CD4-positive, alpha-beta T cell treated with Interleukin-15 for 1 hour (primary cell): ENCODE results near the gene PER1.
"Not testable (repeated sequence)": the region's sequence is repeated elsewhere in the genome, so short reads cannot be mapped to it uniquely, and the experiment has no call there.

Source experiments
- DNase-seq: peaks from one replicate; pipeline ENCODE4 v3.0.0-alpha.2; 2020

PER1 gene

DNA sequence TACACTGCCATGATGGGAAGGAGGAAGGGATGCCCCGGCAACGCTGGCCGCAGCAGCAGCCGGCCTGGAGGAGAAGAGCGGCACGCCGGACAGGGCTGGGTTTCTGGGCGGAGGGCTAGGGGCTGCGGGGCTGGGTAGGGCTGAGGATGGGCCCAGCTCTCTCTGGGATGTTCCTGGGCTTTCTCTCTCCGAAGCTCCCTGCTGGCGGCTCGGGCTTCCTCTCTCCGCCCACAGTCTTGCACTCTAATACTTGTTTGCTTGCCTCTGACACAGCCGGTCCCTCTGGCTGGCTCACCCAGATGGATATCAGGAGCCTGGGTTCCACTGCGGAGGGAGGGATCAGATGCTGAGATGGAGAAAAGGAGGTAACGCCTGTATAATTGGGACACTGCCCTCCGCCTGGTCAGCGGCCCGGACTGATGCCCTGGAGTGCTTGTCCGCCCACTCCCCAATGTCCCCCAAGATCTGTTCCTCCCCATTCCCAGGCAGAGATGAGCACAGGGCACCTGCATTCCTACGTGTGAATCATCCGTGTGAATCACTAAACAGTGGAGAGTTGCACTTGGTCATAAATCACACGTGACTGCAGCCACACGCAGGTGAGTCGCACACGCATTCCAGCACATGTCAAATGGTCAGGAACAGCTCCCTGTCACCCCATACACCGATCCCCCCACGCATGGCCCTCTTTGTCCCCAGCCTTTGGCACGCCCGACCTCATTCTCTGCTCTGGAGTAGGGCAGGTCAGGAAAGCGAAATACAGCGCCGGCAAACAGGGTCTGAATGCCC, 34.0 kb downstream of the PER1 start, which contains the start of gene ALOXE3:
Gene ALOXE3 (minus strand): TSS at position 535 of the 789 bp plus-strand sequence. CDS start 524 bp downstream, at position 11.
- DNase-seq: no peak

DNA sequence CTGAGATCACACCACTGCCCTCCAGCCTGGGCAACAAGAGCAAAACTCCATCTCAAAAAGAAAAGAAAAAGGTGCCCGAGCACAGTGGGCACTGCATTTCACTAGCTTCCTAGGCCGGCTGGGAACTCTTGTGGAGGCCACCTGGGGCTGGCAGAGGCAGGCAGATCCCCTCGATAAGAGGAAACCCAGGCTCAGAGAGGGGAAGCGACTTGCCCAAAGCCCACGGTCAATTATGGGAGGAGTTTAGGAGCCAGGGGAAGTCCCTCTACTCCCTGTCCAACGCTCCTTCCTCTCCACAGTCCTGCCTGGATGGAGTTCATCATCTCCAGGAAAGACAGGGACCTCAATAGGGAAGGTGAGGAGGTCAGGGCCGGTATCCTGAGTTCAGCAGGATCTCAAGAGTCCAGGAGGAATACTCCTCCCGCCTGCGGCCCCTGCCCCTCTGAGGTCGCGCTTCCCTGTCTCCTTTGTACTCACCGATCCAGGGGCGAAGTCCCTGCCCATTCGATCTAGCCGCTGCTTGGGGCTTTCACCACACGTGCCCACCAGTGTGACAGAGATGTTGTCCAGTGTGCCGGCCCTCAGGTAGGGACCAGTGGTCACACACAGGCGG, 34.7 kb downstream of the PER1 start:
- no peak for DNase-seq

DNA sequence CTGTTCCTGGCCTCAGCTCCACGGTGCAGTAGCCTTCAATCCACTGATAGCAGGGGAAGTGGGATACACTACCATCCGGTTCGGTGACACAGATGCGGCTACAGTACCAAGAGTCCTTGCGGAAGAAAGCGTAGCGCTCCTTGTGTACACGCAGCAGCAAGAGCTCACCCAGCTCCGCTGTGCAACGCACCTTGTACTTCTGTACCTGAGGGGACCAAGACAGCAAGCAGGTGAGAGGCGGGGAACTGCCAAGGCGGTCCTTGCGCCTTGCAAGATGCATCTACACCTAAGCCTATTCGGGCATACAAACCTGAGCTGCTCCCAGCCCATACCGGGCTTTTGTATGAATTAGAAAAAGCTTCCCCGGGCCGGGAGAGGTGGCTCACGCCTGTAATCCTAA, 35.4 kb downstream of the PER1 start:
- DNase-seq: no peak

DNA sequence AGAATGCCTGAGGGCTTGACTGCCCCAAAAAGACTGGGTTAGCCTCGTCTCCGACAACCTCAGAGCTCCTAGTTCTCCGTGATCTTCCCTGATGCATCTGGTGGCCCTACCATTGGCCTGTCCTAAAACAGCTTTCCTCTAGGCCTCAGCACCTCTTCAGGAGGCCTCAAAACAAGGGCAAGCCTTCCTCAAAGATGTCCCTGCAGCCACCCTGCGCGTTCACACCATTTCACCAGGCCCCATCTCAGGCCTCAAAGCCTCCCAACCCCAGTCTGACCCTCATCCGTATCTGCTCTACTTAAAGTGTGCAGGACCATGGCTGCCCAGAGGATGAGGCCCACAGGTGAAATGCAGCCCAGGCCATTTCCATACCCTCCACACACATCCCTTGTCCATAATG, 41.3 kb downstream of the PER1 start:
- no peak for DNase-seq

DNA sequence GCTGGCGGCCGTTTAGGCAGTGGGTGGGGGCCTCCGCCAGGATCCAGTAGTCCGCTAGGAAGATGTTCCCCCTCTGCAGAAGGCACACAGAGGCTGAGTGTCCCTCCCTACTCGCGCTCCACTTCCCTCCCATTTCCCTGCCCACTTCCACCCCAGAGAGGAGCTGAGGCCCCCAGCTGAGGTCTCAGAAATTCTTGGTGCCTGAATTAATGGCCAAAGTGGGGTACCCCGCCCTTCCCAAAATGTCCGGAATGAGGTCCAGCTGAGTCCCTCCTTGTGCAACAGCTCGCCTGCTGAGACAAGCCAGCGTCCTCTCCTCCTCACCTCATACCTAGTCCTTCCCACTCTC, 41.8 kb downstream of the PER1 start:
- no peak for DNase-seq

DNA sequence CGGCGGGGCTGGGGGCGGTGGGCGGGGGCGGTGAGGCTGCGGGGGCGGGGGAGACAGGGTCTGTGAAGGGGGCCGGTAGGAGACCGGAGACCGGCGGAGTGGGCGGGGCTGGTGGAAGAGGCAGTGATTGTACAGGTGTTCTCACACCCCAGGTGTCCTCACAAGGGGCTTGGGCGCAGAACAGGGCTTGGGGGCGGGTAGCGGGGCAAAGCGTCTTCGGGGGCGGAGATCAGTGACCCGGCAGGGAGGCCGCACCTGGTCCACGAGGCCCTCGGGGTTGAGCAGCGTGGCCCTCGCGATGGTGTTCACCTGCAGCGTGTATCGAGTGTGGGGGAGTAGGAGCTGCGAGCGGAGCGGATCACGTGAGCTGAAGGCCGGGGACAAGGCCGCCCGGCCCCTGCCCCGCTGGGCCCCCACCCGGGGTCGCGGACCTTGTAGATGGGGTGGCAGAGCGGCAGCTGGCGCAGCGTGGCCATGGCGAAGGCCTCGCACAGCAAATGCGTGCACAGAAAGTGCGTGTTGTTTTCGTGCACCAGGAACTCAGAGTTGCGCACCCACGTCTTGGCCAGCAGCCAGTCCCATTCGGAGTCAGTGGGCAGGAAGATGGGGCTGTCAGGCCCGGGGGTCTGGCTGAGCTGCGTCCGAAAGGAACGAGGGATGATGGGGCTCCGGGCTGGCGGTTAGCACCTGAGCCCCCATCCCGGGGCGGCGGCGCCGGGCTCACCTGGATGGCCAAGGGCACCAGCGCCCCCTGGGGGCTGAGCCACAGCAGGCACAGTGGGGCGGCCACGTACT, 42.3 kb downstream of the PER1 start:
- peak; percentile 78 for DNase-seq

DNA sequence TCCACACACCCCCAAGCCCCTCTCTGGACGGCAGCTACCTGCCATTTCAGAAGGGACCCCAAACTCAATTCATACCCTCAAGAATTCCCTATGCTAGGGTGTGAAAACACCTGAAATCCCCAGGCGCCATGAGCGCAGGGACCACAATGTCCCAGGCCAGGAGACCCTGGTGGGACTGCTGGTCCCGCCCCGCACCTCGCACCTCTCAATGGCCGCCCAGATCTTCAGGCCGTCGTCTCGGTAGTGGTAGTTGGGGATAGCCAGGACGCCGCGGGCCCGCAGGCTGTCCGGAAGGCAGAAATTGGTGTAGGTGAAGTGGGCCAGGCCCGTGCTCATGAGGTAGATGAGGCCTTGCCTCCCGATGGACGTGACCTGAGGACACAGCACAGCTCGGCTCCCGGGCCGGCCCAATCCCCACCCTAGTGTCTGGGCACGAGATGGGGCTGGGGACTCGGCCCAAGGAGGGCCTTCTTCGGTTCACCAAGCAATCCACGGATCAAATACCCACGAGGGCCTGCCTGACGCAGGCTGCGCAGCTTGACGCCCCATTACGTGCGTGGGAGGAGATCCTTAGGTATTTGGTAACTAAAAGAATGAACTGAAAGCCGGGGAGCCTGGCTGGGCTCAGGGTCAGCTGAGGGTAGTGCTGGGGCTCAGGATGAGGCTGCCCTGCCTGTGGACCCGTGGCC, 43.1 kb downstream of the PER1 start:
- DNase-seq: no peak

DNA sequence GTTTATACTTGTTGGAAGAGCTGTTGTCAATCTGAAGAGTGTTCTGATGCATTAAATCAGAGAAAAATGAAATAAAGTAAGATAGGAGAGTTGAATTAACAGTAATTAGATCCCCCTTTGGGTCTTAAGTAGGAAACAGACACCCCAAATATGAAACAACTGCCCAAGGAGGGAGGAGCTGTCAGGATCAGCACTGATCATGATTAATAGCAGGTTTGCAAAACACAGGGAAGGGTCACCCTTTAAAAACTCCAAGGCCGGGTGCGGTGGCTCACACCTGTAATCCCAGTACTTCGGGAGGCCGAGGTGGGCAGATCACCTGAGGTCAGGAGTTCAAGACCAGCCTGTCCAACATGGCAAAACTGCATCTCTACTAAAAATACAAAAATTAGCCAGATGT, 45.2 kb downstream of the PER1 start:
- DNase-seq: not testable (repeated sequence)

DNA sequence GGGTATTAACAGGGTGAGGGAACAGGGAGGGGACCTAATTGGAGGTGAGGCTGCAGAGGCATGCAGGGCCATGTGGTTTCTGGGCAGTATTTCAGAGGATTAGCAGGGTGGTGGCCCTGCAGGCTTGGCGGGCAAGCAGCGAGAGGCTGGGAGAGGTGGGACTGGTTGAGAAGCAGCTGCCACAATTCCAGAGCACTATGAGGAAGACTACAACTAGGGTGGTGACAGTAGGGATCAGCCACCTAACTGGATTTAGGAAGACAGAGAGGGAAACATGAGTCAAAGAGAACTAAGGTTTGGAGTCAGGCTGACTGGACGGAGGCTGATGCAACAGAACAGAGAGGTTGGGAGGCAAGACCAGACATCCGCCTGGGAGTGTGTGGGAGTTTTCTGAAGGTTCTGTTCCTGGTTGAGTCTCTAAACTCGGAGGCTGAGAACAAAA, 46.2 kb downstream of the PER1 start:
- no peak for DNase-seq

DNA sequence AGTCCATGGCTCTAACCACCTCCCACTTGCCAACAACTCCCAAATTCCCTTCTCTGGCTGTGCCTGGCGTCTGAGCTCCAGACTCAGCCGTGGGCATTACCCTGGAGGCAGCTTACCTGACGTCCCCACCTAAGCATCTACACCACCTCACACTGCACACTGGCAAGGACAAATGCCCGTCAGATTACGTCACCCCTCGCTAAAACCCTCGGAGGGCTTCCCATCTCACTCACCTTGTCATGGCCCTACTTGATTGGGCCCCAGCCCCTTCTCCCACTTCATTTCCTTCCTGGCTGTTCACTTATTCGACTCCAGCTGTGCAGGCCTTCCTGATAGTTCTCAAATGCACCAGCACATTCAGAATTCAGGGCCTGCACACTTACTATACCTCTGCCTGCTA, 47.3 kb downstream of the PER1 start:
- DNase-seq: no peak

DNA sequence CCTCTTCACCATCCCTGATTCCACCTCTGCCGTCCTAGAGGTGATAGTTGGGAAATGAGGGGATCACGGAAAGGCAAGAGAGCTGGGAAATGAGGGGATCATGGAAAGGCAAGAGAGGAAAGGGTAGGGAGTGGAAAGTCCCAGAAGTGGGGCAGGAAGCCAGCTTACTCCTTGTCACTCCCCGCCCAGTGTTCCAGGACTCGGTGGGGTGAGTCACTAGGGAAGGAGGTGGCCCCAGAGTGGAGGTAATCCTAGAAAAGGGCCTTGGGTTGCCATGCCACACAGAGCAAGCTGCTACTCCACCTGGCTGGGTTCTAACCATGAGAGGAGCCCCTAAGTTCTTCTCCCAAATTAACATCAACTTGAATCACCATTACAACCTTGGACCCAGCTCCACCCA, 48.7 kb downstream of the PER1 start:
- no peak for DNase-seq

DNA sequence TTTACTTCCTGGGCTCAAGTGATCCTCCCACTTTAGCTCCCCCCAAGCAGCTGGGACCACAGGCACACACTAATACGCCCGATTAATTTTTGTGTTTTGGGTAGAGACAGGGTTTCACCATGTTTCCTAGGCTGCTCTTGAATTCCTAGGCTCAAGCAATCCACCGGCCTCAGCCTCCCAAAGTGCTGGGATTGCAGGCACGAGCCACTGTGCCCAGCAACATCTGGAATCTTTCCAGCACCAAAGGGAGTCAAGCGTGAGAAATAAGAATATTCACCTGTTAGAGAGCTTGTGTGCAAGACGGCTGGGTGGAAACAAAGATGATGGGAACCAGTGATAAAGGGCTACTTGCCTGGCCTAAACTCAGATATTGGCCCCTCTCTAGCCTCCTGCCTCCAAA, 50.5 kb downstream of the PER1 start:
- DNase-seq: no peak

DNA sequence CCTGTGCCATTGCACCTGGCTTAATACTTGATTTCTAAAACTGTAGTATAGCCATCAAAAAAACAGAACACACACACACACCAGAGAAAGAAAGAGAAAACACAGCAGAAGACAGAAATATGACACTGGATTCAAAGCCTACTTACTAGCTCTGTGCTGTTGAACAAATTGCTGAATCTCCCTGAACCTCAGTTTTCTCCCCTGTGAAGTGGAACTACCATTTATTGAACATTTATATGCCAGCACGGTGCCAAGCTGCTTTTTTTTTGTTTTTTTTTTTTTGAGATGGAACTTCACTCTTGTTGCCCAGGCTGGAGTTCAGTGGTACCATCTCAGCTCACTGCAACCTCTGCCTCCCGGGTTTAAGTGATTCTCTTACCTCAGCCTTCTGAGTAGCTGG, 51.4 kb downstream of the PER1 start:
- DNase-seq: no peak

DNA sequence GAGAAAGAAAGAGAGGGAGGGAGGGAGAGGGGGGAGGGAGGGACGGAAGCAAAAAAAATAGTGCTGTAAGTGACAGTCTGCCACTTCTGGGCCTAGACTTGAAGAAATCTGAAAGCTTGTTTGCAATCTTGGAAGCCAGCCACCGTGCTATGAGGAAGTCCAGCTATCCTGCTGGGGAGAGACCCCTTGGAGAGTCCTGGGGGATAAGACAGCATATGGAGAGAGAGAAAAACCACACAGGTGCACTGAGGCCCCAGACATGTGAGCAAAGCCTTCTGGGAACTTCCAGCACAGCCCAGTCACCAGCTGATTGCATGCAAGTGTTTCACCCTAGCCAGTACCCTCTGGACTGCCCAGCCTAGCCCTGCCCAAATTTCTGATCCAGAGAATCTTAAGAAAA, 52.1 kb downstream of the PER1 start:
- no peak for DNase-seq

DNA sequence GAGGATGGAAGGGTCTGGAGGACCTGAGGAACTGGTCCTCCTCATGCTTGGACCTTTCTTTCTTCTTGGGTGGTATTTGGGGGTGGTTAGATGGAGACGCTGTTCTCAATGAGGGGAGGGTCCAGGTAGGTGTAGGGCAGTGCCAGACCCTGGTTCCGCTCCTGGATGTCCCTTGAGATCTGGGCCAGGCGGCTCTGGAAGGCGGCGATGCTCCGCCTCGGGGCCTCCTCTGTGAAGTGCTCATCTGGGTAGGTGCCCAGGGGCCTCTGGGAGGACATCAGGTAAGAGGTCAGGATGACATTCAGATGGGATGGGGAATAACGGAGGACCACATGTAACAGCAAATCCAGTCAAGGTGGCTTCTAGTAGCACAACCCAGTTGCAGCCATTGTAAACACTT, 55.7 kb downstream of the PER1 start:
- DNase-seq: no peak

DNA sequence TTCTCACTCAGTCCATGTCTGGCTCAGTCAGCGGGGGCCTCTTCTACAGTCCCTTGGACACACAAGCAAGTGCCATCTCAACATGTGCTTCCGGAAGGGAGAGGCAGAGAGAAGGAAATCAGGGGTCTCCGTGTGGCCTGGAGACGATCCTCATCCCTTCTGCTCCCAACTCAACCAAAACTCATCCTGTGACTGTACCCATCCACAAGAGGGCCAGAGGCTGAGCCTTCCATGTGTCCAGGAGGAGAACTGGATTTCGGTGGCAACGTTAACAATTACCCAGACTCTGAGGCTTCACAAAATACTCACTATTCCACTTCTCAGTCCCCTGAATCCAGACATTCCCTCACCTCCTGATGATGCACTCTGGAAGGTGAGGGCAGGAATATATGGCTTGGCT, 56.8 kb downstream of the PER1 start:
- no peak for DNase-seq

DNA sequence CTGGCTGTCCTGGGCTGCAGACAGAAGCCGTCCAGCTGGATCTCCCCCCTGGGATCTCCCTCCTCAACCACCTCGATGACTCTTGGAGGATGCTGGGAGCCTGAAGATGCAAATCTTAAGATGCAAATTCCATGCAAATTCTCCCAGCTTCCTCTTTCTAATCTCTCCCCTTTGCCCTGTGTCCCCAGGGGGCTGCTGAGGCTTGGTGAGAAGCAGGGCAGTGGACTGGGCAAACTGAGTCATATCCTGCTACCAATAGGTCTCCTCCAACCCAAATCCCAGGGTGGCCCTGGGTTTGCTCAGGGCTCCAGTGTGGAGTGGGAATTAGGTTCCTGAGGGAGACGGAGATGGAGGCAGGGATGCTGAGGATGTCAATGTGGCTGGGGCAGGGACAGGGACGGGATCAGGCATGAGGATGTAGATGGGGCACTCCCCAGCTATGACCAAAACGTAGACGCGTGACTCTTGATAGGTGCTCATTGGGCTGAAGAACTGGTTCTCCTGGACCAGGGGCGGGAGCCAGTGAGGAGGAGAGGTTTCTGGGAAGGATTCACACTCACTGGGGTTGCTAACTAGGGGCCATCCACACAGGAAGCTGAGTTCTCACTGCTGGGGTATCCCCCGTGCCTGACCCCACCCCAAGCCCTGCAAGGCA, 61.0 kb downstream of the PER1 start:
- DNase-seq: peak; percentile 59
